ENCODE measurements around the gene MYBPH. TPM values are rescaled to one million over a fixed set of nuclear protein-coding genes. Genes with fewer than 3 reads are reported as not detected.

MYBPH gene
- total RNA-seq, 5 donors from 2014 or later (not counting 1 experiment from before 2014, with no cell fraction given), result not detected

DNA sequence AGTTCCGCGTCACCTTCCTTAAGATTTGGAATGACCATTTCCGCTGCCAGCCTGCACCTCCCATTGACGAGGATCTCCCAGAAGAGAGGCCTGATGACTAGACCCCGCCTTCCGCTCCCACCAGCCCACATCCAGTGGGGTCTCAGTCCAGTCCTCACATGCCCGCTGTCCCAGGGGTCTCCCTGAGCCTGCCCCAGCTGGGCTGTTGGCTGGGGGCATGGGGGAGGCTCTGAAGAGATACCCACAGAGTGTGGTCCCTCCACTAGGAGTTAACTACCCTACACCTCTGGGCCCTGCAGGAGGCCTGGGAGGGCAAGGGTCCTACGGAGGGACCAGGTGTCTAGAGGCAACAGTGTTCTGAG is 9.8 kb downstream of the MYBPH start:
- peaks cover 18 to 32% of the 10 kb centered on the region in 2 donors for H3K27me3 Mint-ChIP-seq
- no peaks in the 10 kb centered on the region for H3K36me3 ChIP-seq (ENCODE audit: control insufficient read depth in 2 of 2, extremely low read depth in 1 of 2, insufficient read depth in 1 of 2, low read length in 1 of 2)
- no peaks in the 10 kb centered on the region for H3K4me1 ChIP-seq (ENCODE audit: control insufficient read depth in 1 of 2, extremely low read depth in 1 of 2, insufficient read depth in 2 of 2, low read length in 2 of 2)
- H3K4me3 ChIP-seq (ENCODE audit: control insufficient read depth in 1 of 2, extremely low read depth in 1 of 2, low read length in 1 of 2), result no peak overlapping the region
- no peaks in the 10 kb centered on the region for H3K9me3 ChIP-seq
- ATAC-seq (replicated peaks in 1 of 4) (no peak), DNase-seq (no peak)
- H3K4me3 Mint-ChIP-seq, result no peak overlapping the region
- no peaks in the 10 kb centered on the region for H3K9me3 Mint-ChIP-seq
- H3K4me1 Mint-ChIP-seq, result no peaks in the 10 kb centered on the region
- H3K27ac ChIP-seq (ENCODE audit: low read length), result no peak overlapping the region
- peaks cover 0 to 47% of the 10 kb centered on the region in 2 experiments for H3K27me3 ChIP-seq (replicated peaks in 1 of 2; ENCODE audit: control insufficient read depth in 2 of 2, extremely low read depth in 1 of 2, insufficient read depth in 2 of 2, low read length in 1 of 2)
- ChIA-PET POLR2A (no interaction called here), CTCF (no interaction called here)
- H3K27ac Mint-ChIP-seq, result no peak overlapping the region
- WGBS (ENCODE audit: insufficient coverage), result 100% methylated on average over 3 of the region's 8 CpGs
- no peaks in the 10 kb centered on the region for H3K36me3 Mint-ChIP-seq

DNA sequence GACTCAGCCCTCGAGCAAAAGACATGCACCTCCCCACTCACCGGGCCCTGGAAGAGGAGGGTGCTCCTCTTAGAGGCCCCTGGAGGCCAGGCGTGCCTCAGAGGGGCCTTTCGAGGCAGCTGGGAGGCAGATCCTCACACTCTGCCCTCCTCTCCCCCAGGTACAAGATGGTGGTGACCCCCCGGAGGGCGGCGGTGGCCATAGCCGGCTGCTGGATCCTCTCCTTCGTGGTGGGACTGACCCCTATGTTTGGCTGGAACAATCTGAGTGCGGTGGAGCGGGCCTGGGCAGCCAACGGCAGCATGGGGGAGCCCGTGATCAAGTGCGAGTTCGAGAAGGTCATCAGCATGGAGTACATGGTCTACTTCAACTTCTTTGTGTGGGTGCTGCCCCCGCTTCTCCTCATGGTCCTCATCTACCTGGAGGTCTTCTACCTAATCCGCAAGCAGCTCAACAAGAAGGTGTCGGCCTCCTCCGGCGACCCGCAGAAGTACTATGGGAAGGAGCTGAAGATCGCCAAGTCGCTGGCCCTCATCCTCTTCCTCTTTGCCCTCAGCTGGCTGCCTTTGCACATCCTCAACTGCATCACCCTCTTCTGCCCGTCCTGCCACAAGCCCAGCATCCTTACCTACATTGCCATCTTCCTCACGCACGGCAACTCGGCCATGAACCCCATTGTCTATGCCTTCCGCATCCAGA is 10.4 kb downstream of the MYBPH start:
- ATAC-seq (replicated peaks in 1 of 4) (no peak), DNase-seq (no peak)
- H3K27me3 ChIP-seq (replicated peaks in 1 of 2; ENCODE audit: control insufficient read depth in 2 of 2, extremely low read depth in 1 of 2, insufficient read depth in 2 of 2, low read length in 1 of 2), result peaks cover 0 to 47% of the 10 kb centered on the region in 2 experiments
- POLR2A ChIA-PET, result no interaction called here
- H3K4me3 Mint-ChIP-seq, result no peak overlapping the region
- no peak overlapping the region for H3K4me3 ChIP-seq (ENCODE audit: control insufficient read depth in 1 of 2, extremely low read depth in 1 of 2, low read length in 1 of 2)
- H3K27me3 Mint-ChIP-seq, result peaks cover 18 to 33% of the 10 kb centered on the region in 2 donors
- H3K36me3 Mint-ChIP-seq, result no peaks in the 10 kb centered on the region
- no peaks in the 10 kb centered on the region for H3K4me1 Mint-ChIP-seq
- H3K9me3 ChIP-seq, result no peaks in the 10 kb centered on the region
- no peaks in the 10 kb centered on the region for H3K36me3 ChIP-seq (ENCODE audit: control insufficient read depth in 2 of 2, extremely low read depth in 1 of 2, insufficient read depth in 1 of 2, low read length in 1 of 2)
- H3K27ac Mint-ChIP-seq, result no peak overlapping the region
- WGBS (ENCODE audit: insufficient coverage), result 83% methylated on average over 24 of the region's 28 CpGs
- H3K4me1 ChIP-seq (ENCODE audit: control insufficient read depth in 1 of 2, extremely low read depth in 1 of 2, insufficient read depth in 2 of 2, low read length in 2 of 2), result no peaks in the 10 kb centered on the region
- H3K9me3 Mint-ChIP-seq, result no peaks in the 10 kb centered on the region
- CTCF ChIA-PET, result no interaction called here
- no peak overlapping the region for H3K27ac ChIP-seq (ENCODE audit: low read length)

DNA sequence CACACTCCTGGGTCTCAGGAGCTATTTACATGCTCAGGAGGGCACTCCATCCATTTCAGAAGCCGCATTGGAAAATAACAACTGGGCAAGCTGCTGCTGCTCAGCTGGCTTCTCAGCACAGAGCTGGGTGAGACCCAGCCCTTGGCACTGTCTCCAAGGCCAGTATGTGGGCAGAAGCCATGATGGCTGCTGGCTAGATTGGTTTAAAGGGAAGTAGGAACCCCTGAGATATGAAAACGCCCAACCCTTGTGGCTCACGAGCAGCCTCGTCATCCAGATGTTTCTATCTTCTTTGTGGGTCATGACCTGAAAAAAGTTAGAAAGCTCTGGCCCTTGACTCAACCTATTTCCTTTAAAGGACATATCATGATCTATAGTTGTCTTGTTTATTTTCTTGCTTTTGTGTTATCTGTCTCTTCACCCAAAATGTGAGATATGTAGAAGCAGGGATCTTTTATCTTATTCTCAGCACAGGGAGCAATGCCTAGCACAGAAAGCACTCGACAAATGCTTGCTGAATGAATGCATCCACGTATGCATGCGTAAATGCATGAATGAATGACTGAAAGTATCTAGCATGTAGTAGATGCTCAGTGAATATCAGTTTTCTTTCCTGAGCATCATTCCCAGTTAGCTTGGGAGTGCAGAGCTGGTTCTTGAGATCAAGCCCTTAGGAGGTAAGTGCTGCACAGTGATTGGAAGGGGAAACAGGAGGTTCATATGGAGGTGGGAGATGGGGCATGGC is 11.6 kb downstream of the MYBPH start:
- no peaks in the 10 kb centered on the region for H3K36me3 Mint-ChIP-seq
- H3K27ac Mint-ChIP-seq, result no peak overlapping the region
- no peaks in the 10 kb centered on the region for H3K36me3 ChIP-seq (ENCODE audit: control insufficient read depth in 2 of 2, extremely low read depth in 1 of 2, insufficient read depth in 1 of 2, low read length in 1 of 2)
- ChIA-PET CTCF (no interaction called here), POLR2A (no interaction called here)
- DNase-seq (no peak), ATAC-seq (replicated peaks in 1 of 4) (no peak)
- H3K9me3 Mint-ChIP-seq, result peaks cover 0 to 6% (median 4%) of the 10 kb centered on the region in 3 donors
- H3K27me3 ChIP-seq (replicated peaks in 1 of 2; ENCODE audit: control insufficient read depth in 2 of 2, extremely low read depth in 1 of 2, insufficient read depth in 2 of 2, low read length in 1 of 2), result peaks cover 0 to 50% of the 10 kb centered on the region in 2 experiments
- no peak overlapping the region for H3K4me3 Mint-ChIP-seq
- H3K4me1 ChIP-seq (ENCODE audit: control insufficient read depth in 1 of 2, extremely low read depth in 1 of 2, insufficient read depth in 2 of 2, low read length in 2 of 2), result no peaks in the 10 kb centered on the region
- H3K27me3 Mint-ChIP-seq, result peaks cover 18 to 35% of the 10 kb centered on the region in 2 donors
- H3K4me1 Mint-ChIP-seq, result no peaks in the 10 kb centered on the region
- H3K4me3 ChIP-seq (ENCODE audit: control insufficient read depth in 1 of 2, extremely low read depth in 1 of 2, low read length in 1 of 2), result no peak overlapping the region
- H3K9me3 ChIP-seq, result no peaks in the 10 kb centered on the region
- 76% methylated on average over 4 of the region's 7 CpGs for WGBS (ENCODE audit: insufficient coverage)
- no peak overlapping the region for H3K27ac ChIP-seq (ENCODE audit: low read length)

DNA sequence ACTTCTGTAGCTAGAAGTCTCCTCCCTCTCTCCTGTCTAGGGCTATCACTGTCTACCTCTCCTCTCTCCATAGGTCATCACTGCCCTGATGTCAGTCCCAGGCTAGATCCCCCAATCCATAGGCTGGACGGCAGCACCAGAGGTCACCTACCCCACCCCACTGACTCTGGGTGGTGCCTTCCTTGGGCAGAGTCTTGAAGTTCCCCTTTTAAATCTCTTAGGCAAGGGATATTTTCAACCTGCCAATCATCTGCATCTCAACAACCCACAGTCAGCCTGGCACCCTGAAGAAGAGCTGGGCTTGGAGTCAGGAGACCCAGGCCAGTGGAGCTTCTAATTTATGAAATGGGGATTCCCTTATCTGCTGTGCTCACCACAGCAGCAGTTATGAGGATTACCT is 13.2 kb downstream of the MYBPH start:
- Histone ChIP-seq H3K27me3 (replicated peaks in 1 of 2; ENCODE audit: control insufficient read depth in 2 of 2, extremely low read depth in 1 of 2, insufficient read depth in 2 of 2, low read length in 1 of 2) (peaks cover 0 to 47% of the 10 kb centered on the region in 2 experiments), H3K4me1 (ENCODE audit: control insufficient read depth in 1 of 2, extremely low read depth in 1 of 2, insufficient read depth in 2 of 2, low read length in 2 of 2) (no peaks in the 10 kb centered on the region), H3K27ac (ENCODE audit: low read length) (no peak overlapping the region), H3K4me3 (ENCODE audit: control insufficient read depth in 1 of 2, extremely low read depth in 1 of 2, low read length in 1 of 2) (no peak overlapping the region), H3K36me3 (ENCODE audit: control insufficient read depth in 2 of 2, extremely low read depth in 1 of 2, insufficient read depth in 1 of 2, low read length in 1 of 2) (no peaks in the 10 kb centered on the region), H3K9me3 (no peaks in the 10 kb centered on the region)
- no peak overlapping the region for H3K27ac Mint-ChIP-seq
- H3K9me3 Mint-ChIP-seq, result peaks cover 0 to 16% (median 9%) of the 10 kb centered on the region in 3 donors
- ChIA-PET CTCF (no interaction called here), POLR2A (no interaction called here)
- H3K4me3 Mint-ChIP-seq, result no peak overlapping the region
- no peaks in the 10 kb centered on the region for H3K4me1 Mint-ChIP-seq
- peaks cover 18 to 35% of the 10 kb centered on the region in 2 donors for H3K27me3 Mint-ChIP-seq
- ATAC-seq (replicated peaks in 1 of 4), result no peak
- DNase-seq, result no peak
- H3K36me3 Mint-ChIP-seq, result no peaks in the 10 kb centered on the region
- WGBS (ENCODE audit: insufficient coverage), result 40% methylated on average over 1 of the region's 1 CpG

DNA sequence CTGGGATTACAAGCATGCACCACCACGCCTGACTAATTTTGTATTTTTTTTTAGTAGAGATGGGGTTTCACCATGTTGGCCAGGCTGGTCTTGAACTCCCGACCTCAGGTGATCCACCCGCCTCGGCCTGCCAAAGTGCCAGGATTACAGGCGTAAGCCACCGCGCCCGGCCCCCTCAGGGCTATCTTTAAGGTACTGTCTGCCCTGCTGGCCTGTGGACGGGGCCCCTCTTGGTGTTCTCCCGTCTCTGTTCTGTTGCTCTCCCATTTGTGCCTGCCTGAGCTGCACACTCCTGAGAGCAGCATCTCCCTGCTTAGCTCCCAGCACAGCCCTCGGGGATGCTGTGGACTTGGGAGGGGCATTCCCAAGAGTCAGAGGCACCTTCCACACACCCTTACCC is 13.9 kb downstream of the MYBPH start:
- POLR2A ChIA-PET, result no interaction called here
- no peaks in the 10 kb centered on the region for H3K4me1 Mint-ChIP-seq

DNA sequence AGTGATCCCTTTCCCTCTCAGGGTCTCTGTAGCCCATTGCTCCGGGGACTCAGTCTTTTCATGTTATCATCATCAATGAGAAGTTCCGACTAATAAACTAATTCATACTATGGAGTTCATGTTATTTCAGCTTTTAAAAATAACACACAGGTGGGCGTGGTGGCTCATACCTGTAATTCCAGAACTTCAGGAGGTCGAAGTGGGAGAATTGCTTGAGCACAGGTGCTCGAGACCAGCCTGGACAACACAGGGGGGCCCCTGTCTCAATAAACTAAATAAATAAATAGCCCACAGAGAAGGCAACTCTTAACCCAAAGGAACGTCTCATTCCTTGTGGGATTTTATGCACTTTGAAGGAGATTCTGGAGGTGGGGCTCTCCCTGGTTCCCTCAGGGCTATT is 14.5 kb downstream of the MYBPH start:
- 80% methylated on average over 2 of the region's 6 CpGs for WGBS (ENCODE audit: insufficient coverage)
- H3K27ac ChIP-seq (ENCODE audit: low read length), result no peak overlapping the region
- peaks cover 0 to 35% of the 10 kb centered on the region in 2 experiments for H3K27me3 ChIP-seq (replicated peaks in 1 of 2; ENCODE audit: control insufficient read depth in 2 of 2, extremely low read depth in 1 of 2, insufficient read depth in 2 of 2, low read length in 1 of 2)
- Mint-ChIP-seq H3K27me3 (peaks cover 18 to 35% of the 10 kb centered on the region in 2 donors), H3K27ac (no peak overlapping the region), H3K9me3 (peaks cover 0 to 16% (median 9%) of the 10 kb centered on the region in 3 donors), H3K36me3 (no peaks in the 10 kb centered on the region), H3K4me3 (no peak overlapping the region), H3K4me1 (no peaks in the 10 kb centered on the region)
- no peak for ATAC-seq (replicated peaks in 1 of 4)
- no peak for DNase-seq
- POLR2A ChIA-PET, result no interaction called here
- H3K4me3 ChIP-seq (ENCODE audit: control insufficient read depth in 1 of 2, extremely low read depth in 1 of 2, low read length in 1 of 2), result no peak overlapping the region
- H3K4me1 ChIP-seq (ENCODE audit: control insufficient read depth in 1 of 2, extremely low read depth in 1 of 2, insufficient read depth in 2 of 2, low read length in 2 of 2), result no peaks in the 10 kb centered on the region
- CTCF ChIA-PET, result no interaction called here
- no peaks in the 10 kb centered on the region for H3K9me3 ChIP-seq
- no peaks in the 10 kb centered on the region for H3K36me3 ChIP-seq (ENCODE audit: control insufficient read depth in 2 of 2, extremely low read depth in 1 of 2, insufficient read depth in 1 of 2, low read length in 1 of 2)

More for the DNA sequence above, 13.9 kb downstream of the MYBPH start:
- 89% methylated on average over 10 of the region's 11 CpGs for WGBS (ENCODE audit: insufficient coverage)
- Histone ChIP-seq H3K9me3 (no peaks in the 10 kb centered on the region), H3K27me3 (replicated peaks in 1 of 2; ENCODE audit: control insufficient read depth in 2 of 2, extremely low read depth in 1 of 2, insufficient read depth in 2 of 2, low read length in 1 of 2) (peaks cover 0 to 40% of the 10 kb centered on the region in 2 experiments), H3K4me1 (ENCODE audit: control insufficient read depth in 1 of 2, extremely low read depth in 1 of 2, insufficient read depth in 2 of 2, low read length in 2 of 2) (no peaks in the 10 kb centered on the region), H3K36me3 (ENCODE audit: control insufficient read depth in 2 of 2, extremely low read depth in 1 of 2, insufficient read depth in 1 of 2, low read length in 1 of 2) (no peaks in the 10 kb centered on the region), H3K27ac (ENCODE audit: low read length) (no peak overlapping the region), H3K4me3 (ENCODE audit: control insufficient read depth in 1 of 2, extremely low read depth in 1 of 2, low read length in 1 of 2) (no peak overlapping the region)
- CTCF ChIA-PET, result no interaction called here
- Mint-ChIP-seq H3K27me3 (peaks cover 18 to 35% of the 10 kb centered on the region in 2 donors), H3K27ac (no peak overlapping the region), H3K9me3 (peaks cover 0 to 16% (median 9%) of the 10 kb centered on the region in 3 donors), H3K36me3 (no peaks in the 10 kb centered on the region), H3K4me3 (no peak overlapping the region)
- ATAC-seq (replicated peaks in 1 of 4) (no peak), DNase-seq (no peak)

All from T-cell (primary cell).